IPS-20b (cell line): ENCODE measurements around the gene RPS2.
A peak's percentile ranks its signal among the peaks of the same experiment; 100 is the strongest.

ENCODE experiments used
- H3K27ac ChIP-seq: one replicate; pipeline ENCODE4 v1.5.1; 2013; ENCODE audit warnings: low read length
- H3K27me3 ChIP-seq: 2 replicates; pipeline ENCODE4 v1.6.1; 2013; ENCODE audit warnings: mild to moderate bottlenecking, low read length, inconsistent platforms; ENCODE audit not compliant: insufficient read depth
- H3K36me3 ChIP-seq: 2 replicates; pipeline ENCODE4 v1.6.1; 2013; ENCODE audit warnings: low read depth, mild to moderate bottlenecking, inconsistent platforms, low read length, moderate library complexity; ENCODE audit not compliant: insufficient read depth
- H3K4me1 ChIP-seq: 2 replicates; pipeline ENCODE4 v1.6.1; 2013; ENCODE audit warnings: mild to moderate bottlenecking, control low read depth, inconsistent platforms, low read length, moderate library complexity; ENCODE audit not compliant: insufficient read depth
- H3K4me3 ChIP-seq: 2 replicates; pipeline ENCODE4 v1.5.1; 2013; ENCODE audit warnings: mild to moderate bottlenecking, low read length, inconsistent platforms
- H3K9ac ChIP-seq: 2 replicates; pipeline ENCODE4 v1.6.1; 2013; ENCODE audit warnings: low read depth, mild to moderate bottlenecking, inconsistent platforms, low read length, moderate library complexity
- H3K9me3 ChIP-seq: 2 replicates; pipeline ENCODE4 v1.6.1; 2013; ENCODE audit warnings: mild to moderate bottlenecking, low read depth, low read length, inconsistent platforms; ENCODE audit not compliant: insufficient read depth

The RPS2 gene

DNA sequence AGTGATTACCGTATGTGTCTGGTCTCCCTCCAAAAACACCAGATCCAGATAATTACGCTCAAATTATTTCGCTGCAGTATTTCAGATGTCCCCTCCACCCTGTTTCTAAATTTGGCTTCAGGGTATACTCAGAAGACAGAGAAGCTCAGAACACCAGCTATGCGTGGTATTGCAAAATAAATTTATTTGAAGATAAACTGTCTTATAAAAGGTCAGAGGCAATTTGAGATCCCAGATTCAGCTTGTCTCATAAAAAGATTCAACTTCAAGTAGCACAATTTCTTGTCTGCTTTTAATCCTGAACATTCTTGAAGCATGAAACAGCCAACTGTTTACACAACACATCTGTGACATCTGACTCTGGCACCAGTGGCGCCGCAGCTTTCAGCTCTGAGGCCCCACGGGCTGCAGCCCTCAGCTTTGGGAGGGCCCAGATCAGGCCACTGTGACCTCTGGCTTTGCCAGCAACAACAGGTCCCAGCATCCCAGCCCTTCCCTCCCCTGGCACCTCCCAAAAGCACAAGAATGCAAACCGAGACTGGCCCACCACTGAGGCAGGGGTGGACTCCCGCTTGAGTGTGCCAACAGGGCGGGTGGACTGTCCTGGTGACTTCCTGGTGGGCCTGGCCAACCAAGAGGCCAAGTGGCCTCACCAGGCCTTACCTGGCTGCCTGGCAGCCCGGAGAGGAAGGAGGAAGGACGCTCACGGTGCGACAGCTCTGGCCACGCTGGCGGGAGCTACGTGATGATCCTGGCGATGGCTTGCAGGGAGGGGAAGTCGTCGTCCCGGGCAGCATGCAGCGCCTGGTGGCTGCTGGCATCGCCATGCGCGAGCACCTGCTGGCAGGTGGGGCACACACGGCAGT lies 33.1 kb upstream of the RPS2 start:
- H3K9ac ChIP-seq: no peak overlapping the region
- peaks cover 7% of the 10 kb centered on the region for H3K27me3 ChIP-seq
- no peak overlapping the region for H3K4me3 ChIP-seq
- no peaks in the 10 kb centered on the region for H3K9me3 ChIP-seq
- H3K4me1 ChIP-seq: no peaks in the 10 kb centered on the region
- H3K27ac ChIP-seq: no peak overlapping the region
- peaks cover 57% of the 10 kb centered on the region for H3K36me3 ChIP-seq

- peaks cover 18% of the 10 kb centered on the region for H3K36me3 ChIP-seq
- H3K9ac ChIP-seq: no peak overlapping the region
- H3K27me3 ChIP-seq: peaks cover 34% of the 10 kb centered on the region
- H3K4me1 ChIP-seq: peaks cover 17% of the 10 kb centered on the region; the same call in 1 of the 2 replicates
- no peak overlapping the region for H3K27ac ChIP-seq
- H3K4me3 ChIP-seq: no peak overlapping the region
- H3K9me3 ChIP-seq: no peaks in the 10 kb centered on the region
Measured at GRCh38 chr16:1993731-1994131, 29.1 kb upstream of the RPS2 start.

DNA sequence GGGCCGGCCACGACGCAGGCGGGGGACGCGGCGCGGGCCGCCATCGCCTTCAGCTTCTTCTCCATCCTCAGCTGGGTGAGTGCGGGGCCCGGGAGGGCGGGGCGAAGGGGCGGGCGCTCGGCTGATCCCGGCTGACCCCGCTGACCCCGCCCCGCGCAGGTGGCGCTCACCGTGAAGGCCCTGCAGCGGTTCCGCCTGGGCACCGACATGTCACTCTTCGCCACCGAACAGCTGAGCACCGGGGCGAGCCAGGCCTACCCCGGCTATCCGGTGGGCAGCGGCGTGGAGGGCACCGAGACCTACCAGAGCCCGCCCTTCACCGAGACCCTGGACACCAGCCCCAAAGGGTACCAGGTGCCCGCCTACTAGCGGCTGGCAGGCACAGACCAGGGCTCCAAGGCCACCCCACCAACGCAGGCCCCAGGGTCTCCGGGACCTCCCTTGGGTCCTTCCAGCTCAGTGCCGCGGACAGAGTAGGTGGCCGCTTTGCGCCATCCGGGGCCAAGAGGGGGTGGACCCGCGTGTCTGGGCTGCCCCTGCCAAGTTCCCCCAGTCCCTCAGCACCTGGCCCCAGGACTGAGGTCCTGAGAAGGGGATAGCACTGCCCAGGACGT lies 28.2 kb upstream of the RPS2 start:
- H3K9ac ChIP-seq: peak overlapping the region; percentile 59; the same call in 1 of the 2 replicates

DNA sequence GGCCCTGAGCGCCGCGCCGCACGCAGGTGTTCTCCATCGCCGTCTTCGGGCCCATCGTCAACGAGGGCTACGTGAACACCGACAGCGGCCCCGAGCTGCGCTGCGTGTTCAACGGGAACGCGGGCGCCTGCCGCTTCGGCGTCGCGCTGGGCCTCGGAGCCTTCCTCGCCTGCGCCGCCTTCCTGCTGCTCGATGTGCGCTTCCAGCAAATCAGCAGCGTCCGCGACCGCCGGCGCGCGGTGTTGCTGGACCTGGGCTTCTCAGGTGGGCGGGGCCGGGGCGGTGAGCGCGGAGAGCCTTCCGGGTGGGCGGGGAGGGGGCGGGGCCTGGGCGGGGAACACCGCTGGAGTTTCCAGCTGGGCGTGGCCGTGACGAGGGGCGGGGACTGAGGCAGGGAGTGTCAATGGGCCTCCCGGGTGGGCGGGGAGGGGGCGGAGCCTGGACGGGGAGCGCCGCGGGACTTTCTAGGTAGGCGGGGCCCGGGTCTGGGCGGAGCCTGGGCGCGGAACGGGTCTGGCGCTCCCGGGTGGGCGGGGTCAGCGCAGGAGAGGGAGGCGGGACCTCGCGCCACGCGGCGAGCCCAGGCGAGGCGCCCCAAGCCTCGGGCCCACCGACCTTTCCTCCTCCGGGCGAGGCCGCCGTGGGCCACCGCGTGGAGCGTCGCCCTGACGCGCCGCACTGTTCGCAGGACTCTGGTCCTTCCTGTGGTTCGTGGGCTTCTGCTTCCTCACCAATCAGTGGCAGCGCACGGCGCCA lies 27.5 kb upstream of the RPS2 start:
- peak overlapping the region; percentile 59; the same call in 1 of the 2 replicates for H3K9ac ChIP-seq
- H3K4me3 ChIP-seq: peak overlapping the region; percentile 80; the same call in 1 of the 2 replicates
- H3K4me1 ChIP-seq: peaks cover 17% of the 10 kb centered on the region; the same call in 1 of the 2 replicates
- H3K36me3 ChIP-seq: peaks cover 6% of the 10 kb centered on the region
- peaks cover 44% of the 10 kb centered on the region for H3K27me3 ChIP-seq
- no peaks in the 10 kb centered on the region for H3K9me3 ChIP-seq
- no peak overlapping the region for H3K27ac ChIP-seq

More for the DNA sequence above, 28.2 kb upstream of the RPS2 start:
- Histone ChIP-seq H3K36me3 (peaks cover 13% of the 10 kb centered on the region), H3K4me3 (peak overlapping the region; percentile 56; the same call in 1 of the 2 replicates), H3K27me3 (peaks cover 43% of the 10 kb centered on the region), H3K9me3 (no peaks in the 10 kb centered on the region), H3K27ac (no peak overlapping the region), H3K4me1 (peaks cover 17% of the 10 kb centered on the region; the same call in 1 of the 2 replicates)

- H3K4me1 ChIP-seq: peaks cover 17% of the 10 kb centered on the region; the same call in 1 of the 2 replicates
- H3K9ac ChIP-seq: no peak overlapping the region
- H3K27ac ChIP-seq: no peak overlapping the region
- peaks cover 44% of the 10 kb centered on the region for H3K27me3 ChIP-seq
- H3K4me3 ChIP-seq: peak overlapping the region; percentile 80; the same call in 1 of the 2 replicates
- H3K9me3 ChIP-seq: no peaks in the 10 kb centered on the region
- H3K36me3 ChIP-seq: peaks cover 5% of the 10 kb centered on the region
Measured at GRCh38 chr16:1991588-1991947, 26.9 kb upstream of the RPS2 start.

DNA sequence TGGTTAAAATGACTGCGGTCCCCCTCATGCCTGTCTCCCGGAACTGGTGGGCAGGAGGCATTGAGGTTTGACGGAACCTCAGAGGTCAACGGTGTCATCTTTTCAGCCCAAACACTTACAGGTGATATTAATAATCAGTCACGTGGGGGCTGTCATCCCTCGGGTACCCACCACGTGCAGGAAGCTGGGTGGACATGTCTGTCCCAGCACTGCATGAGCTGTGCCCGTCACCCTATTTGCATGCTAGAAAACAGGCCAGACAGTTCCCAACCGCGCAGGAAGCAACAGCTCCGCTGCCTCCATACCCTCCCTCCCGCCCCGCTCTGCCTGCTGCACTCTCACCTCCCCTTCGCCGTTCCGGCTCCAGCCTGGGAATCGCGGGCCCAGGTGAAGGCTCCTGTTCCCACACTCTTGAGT lies 26.5 kb upstream of the RPS2 start:
- H3K9me3 ChIP-seq: no peaks in the 10 kb centered on the region
- H3K9ac ChIP-seq: peak overlapping the region; percentile 68; the same call in 1 of the 2 replicates
- H3K4me3 ChIP-seq: peak overlapping the region; percentile 80
- H3K36me3 ChIP-seq: peaks cover 10% of the 10 kb centered on the region
- peaks cover 17% of the 10 kb centered on the region; the same call in 1 of the 2 replicates for H3K4me1 ChIP-seq
- H3K27ac ChIP-seq: no peak overlapping the region
- H3K27me3 ChIP-seq: peaks cover 44% of the 10 kb centered on the region

- Histone ChIP-seq H3K4me3 (peak overlapping the region; percentile 80), H3K4me1 (peaks cover 17% of the 10 kb centered on the region; the same call in 1 of the 2 replicates), H3K36me3 (peaks cover 16% of the 10 kb centered on the region), H3K27me3 (peaks cover 44% of the 10 kb centered on the region), H3K27ac (no peak overlapping the region), H3K9me3 (no peaks in the 10 kb centered on the region), H3K9ac (peak overlapping the region; percentile 68; the same call in 1 of the 2 replicates)
Measured at GRCh38 chr16:1990351-1991134, 25.9 kb upstream of the RPS2 start.

GRCh38 chr16:1990101-1990350 lies 25.4 kb upstream of the RPS2 start:
- Histone ChIP-seq H3K9me3 (no peaks in the 10 kb centered on the region), H3K4me3 (peak overlapping the region; percentile 80; the same call in 1 of the 2 replicates), H3K4me1 (peaks cover 18% of the 10 kb centered on the region; the same call in 1 of the 2 replicates), H3K27me3 (peaks cover 44% of the 10 kb centered on the region), H3K27ac (no peak overlapping the region), H3K9ac (no peak overlapping the region), H3K36me3 (peaks cover 21% of the 10 kb centered on the region)

DNA sequence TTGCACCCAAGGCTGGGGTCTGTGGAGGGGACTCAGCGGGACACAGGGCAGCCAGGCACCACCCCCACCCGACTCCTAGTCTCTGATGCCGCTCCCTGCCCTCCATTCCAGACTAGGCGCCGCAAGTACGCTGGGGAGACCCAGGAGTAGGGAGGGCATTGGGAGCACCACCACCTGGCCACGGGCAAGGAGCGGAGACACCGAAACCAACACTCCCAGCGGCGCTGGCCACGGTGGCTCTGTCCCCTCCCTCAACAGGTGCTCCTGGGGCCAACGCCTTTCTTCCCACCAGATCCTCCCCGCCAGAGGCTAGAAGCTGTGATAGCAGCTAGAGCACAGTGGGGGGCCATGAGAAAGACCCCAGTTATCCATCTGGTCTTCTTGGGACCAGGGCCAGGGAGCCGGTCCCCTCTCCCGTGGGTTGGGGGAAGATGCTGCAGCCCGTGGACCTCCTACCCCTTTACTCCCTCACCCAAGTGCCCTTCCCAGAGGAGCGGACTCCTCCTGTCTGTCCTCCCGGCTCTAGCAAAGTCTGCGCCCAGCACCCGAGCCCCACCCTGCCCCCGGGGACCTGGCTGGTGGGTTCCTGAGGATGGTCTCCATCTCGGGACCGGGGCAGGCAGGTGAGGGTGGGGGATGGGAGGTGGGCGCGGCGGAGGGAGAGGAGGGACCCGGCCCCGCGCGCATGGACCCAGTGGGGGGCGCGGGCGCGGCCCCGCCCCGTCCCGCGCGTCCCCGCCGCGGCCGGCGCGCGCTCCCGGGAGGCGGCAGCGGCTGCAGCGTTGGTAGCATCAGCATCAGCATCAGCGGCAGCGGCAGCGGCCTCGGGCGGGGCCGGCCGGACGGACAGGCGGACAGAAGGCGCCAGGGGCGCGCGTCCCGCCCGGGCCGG lies 24.8 kb upstream of the RPS2 start, which contains the start of gene SYNGR3:
TSS of gene SYNGR3 (plus strand) at position 762 of the 892 bp plus-strand sequence. CDS start 133 bp downstream, outside the sequence.
- Histone ChIP-seq H3K9me3 (no peaks in the 10 kb centered on the region), H3K9ac (peak within 1 kb of the TSS; percentile 68; the same call in 1 of the 2 replicates), H3K4me3 (peak within 1 kb of the TSS; percentile 80), H3K4me1 (peaks cover 21% of the 10 kb centered on the region; the same call in 1 of the 2 replicates), H3K36me3 (peaks cover 22% of the 10 kb centered on the region), H3K27me3 (peaks cover 44% of the 10 kb centered on the region), H3K27ac (no peak within 1 kb of the TSS)

DNA sequence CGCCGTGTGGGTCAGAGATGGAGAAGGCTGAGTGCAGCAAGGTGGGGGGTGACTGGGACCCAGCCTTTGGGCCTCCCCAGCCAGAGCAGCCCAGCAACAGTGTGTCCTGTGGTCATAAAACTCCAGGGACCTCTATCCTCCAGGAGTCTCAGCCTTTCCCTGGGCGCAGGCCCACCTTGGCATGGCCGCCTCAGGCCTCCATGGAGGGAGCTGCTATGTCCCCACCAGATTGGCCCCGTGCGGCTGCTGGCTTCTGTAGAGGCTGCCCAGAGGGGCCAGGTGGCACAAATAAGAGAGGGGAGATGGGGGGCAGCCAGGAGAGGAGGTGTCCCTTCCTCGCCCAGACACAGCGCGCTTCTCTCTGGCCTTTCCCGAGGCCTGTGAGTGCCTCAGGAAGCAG lies 22.6 kb upstream of the RPS2 start:
- no peak overlapping the region for H3K9ac ChIP-seq
- peaks cover 49% of the 10 kb centered on the region for H3K27me3 ChIP-seq
- H3K4me3 ChIP-seq: no peak overlapping the region
- no peak overlapping the region for H3K27ac ChIP-seq
- H3K4me1 ChIP-seq: peaks cover 21% of the 10 kb centered on the region; the same call in 1 of the 2 replicates
- H3K36me3 ChIP-seq: peaks cover 22% of the 10 kb centered on the region
- no peaks in the 10 kb centered on the region for H3K9me3 ChIP-seq
